ENCODE measurements around the gene CDK5RAP1. TPM values are rescaled to one million over a fixed set of nuclear protein-coding genes. Genes with fewer than 3 reads are reported as not detected.

The CDK5RAP1 gene, protein sequence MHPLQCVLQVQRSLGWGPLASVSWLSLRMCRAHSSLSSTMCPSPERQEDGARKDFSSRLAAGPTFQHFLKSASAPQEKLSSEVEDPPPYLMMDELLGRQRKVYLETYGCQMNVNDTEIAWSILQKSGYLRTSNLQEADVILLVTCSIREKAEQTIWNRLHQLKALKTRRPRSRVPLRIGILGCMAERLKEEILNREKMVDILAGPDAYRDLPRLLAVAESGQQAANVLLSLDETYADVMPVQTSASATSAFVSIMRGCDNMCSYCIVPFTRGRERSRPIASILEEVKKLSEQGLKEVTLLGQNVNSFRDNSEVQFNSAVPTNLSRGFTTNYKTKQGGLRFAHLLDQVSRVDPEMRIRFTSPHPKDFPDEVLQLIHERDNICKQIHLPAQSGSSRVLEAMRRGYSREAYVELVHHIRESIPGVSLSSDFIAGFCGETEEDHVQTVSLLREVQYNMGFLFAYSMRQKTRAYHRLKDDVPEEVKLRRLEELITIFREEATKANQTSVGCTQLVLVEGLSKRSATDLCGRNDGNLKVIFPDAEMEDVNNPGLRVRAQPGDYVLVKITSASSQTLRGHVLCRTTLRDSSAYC
- total RNA-seq, result 10 to 100 TPM; 11.3 to 19.5 (median 16.9) TPM

DNA sequence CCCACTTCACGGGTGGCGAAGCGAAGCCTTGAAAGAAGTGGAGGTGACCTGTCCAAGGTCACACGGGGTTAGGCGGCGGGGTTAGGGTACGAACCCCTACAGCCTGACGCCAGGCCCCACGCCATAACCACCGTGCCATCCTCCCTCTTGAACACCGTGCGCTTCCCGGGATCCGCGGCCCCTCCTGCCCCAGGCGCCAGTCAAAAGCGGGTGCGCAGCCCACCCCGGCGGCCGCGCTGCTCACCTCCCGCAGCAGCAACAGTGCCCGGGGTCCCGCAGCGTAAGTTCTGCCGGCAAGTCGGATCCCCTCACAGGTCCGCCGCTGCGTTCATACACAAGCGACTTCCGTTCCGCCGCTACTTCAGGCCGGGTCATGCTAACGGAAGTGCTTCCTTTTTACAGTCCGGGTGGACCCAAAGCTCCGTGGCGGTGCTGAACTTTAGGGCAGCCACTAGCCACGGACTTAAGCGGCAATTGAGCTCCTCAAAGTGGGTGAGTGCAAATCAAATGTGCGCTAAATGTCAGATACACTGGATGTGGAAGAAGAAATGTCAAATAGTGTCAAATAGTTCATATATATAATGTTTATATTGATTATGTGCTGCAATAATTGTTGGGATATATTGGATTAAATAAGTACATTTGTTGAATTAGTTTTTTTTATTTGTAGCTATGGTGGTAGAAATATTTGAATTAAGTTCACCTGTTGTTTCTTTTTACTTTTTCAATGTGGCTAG, at the start of gene CDK5RAP1:
CDK5RAP1 (minus strand) TSS at position 336 of the 737 bp plus-strand sequence. CDS start 4,455 bp downstream, outside the sequence.
- peaks cover 13 to 51% (median 41%) of the 10 kb centered on the region in 4 donors for H3K4me1 ChIP-seq
- TF ChIP-seq POLR2A (IDR thresholded peaks at IDR 0.05; ENCODE audit: low read depth), result no peak
- TF ChIP-seq POLR2AphosphoS5 (IDR thresholded peaks at IDR 0.05), result peak; percentile 75 to 95
- TF ChIP-seq, protein P1, sequence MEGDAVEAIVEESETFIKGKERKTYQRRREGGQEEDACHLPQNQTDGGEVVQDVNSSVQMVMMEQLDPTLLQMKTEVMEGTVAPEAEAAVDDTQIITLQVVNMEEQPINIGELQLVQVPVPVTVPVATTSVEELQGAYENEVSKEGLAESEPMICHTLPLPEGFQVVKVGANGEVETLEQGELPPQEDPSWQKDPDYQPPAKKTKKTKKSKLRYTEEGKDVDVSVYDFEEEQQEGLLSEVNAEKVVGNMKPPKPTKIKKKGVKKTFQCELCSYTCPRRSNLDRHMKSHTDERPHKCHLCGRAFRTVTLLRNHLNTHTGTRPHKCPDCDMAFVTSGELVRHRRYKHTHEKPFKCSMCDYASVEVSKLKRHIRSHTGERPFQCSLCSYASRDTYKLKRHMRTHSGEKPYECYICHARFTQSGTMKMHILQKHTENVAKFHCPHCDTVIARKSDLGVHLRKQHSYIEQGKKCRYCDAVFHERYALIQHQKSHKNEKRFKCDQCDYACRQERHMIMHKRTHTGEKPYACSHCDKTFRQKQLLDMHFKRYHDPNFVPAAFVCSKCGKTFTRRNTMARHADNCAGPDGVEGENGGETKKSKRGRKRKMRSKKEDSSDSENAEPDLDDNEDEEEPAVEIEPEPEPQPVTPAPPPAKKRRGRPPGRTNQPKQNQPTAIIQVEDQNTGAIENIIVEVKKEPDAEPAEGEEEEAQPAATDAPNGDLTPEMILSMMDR (IDR thresholded peaks at IDR 0.05), result peak in 1 of 3 experiments; percentile 45
- TF ChIP-seq EP300 (IDR thresholded peaks at IDR 0.05), result no peak
- H3K36me3 ChIP-seq, result peaks cover 4 to 20% (median 16%) of the 10 kb centered on the region in 4 donors
- peak within 1 kb of the TSS; percentile 77 to 100 (median 96) for H3K4me3 ChIP-seq
- intact Hi-C loops (cut with DNase I), result no loop called here
- no peaks in the 10 kb centered on the region for H3K27me3 ChIP-seq
- no peaks in the 10 kb centered on the region for H3K9me3 ChIP-seq
- WGBS, result 0% methylated on average over 21 of the region's 43 CpGs
- peak within 1 kb of the TSS; percentile 73 to 82 (median 76) for H3K27ac ChIP-seq (replicated peaks in 1 of 4)
- DNase-seq (ENCODE audit: extremely low spot score), result peak; percentile 95

DNA sequence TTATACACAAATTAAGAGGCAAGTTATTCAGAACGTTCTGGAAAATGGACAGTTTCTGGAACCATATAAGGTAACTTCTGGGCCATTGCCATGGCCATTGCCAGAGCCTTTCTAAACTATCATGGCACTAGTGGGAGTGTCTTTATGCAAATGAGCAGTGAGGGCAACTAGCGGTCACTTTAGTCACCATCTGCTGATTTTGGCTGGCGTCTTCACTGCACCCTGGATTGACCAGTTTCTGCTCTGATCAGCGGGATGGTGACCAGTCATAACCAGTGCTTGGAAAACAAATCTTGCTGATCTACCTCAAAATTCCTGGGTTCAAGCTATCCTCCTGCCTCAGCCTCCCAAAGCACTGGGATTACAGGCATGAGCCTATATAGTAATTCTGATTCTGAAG, 49.5 kb upstream of the CDK5RAP1 start:
- H3K27ac ChIP-seq (replicated peaks in 1 of 4), result no peak overlapping the region
- H3K4me3 ChIP-seq, result no peak overlapping the region
- H3K36me3 ChIP-seq, result no peaks in the 10 kb centered on the region
- no peaks in the 10 kb centered on the region for H3K27me3 ChIP-seq
- 76% methylated on average over 4 of the region's 4 CpGs for WGBS
- TF ChIP-seq EP300 (IDR thresholded peaks at IDR 0.05) (no peak), POLR2AphosphoS5 (IDR thresholded peaks at IDR 0.05) (no peak), POLR2A (IDR thresholded peaks at IDR 0.05; ENCODE audit: low read depth) (no peak)
- TF ChIP-seq, protein P1 (IDR thresholded peaks at IDR 0.05), result no peak
- DNase-seq (ENCODE audit: extremely low spot score), result no peak
- no peaks in the 10 kb centered on the region for H3K4me1 ChIP-seq
- no peaks in the 10 kb centered on the region for H3K9me3 ChIP-seq
- intact Hi-C loops (cut with DNase I), result no loop called here

DNA sequence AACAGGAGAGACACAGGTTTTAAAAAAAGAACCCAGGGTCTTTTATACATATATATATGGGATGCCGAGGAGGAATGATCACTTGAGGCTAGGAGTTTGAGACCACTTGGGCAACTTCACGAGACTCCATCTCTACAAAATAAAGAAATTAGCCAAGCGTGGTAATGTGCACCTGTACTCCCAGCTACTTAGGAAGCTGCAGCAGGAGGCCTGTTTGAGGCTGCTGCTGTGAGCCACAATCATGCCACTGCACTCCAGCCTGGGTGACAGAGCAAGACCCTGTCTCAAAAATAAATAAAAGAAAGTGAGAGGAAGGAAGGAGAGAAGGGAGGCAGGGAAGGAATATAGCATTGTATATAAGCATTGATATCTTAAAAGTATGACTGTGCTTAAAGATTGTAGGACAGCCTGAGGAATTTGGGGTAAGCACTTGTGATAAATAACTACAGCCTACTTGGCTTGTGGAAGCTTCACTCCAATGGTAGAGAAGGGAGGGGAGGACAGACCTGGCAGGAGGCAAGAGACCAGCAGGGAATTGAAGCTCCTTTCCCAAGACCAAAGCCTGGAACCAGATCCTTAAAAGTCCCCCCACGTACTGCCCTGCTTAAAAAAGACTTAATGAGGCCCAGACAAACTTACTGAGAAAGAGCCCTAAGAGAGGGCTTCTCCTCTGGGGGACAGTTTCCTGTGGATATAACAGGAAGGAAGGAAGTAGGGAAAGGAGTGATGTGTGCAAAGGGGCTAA, 44.7 kb upstream of the CDK5RAP1 start:
- intact Hi-C loops (cut with DNase I), result no loop called here
- no peak overlapping the region for H3K4me3 ChIP-seq
- no peaks in the 10 kb centered on the region for H3K27me3 ChIP-seq
- H3K36me3 ChIP-seq, result no peaks in the 10 kb centered on the region
- no peaks in the 10 kb centered on the region for H3K9me3 ChIP-seq
- H3K4me1 ChIP-seq, result peaks cover 6 to 30% (median 26%) of the 10 kb centered on the region in 4 donors
- WGBS, result 84% methylated on average over 4 of the region's 4 CpGs
- DNase-seq (ENCODE audit: extremely low spot score), result no peak
- TF ChIP-seq, protein P1 (IDR thresholded peaks at IDR 0.05), result no peak
- TF ChIP-seq POLR2AphosphoS5 (IDR thresholded peaks at IDR 0.05), result no peak
- no peak for TF ChIP-seq EP300 (IDR thresholded peaks at IDR 0.05)
- TF ChIP-seq POLR2A (IDR thresholded peaks at IDR 0.05; ENCODE audit: low read depth), result no peak
- H3K27ac ChIP-seq (replicated peaks in 1 of 4), result no peak overlapping the region

DNA sequence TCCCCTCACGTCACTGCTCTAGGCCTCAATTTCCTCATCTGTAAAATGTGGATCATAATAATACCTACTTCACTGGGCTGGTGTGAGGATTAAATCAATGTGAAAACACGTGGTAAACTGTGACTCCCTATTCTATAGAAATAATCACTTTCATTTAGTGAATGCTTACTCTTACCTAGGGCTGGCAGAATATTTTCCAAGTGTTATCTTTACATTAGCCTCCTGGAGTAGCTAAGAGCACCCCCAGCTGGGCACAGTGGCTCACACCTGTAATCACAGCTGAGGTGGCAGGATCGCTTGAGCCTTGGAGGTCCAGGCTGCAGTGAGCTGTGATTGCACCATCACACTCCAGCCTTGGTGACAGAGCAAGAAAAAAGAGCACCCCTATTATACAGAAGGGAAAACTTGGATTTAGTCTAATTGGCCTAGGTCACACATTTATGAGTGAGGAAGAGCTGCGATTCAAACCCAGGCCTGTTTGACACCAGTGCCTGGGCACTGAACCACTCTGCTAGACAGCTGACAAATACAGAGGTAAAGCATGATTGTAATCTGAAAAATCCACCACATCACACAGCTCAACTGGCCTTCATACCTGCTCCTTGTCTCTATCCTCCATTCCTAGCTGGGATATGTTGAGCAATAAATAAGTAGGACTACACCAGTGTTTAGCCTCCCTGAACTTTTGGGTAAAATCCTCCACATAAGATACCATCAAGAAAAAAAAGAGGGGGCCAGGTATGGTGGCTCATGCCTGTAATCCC, 43.7 kb upstream of the CDK5RAP1 start:
- WGBS, result 60% methylated on average over 4 of the region's 4 CpGs
- no peak for DNase-seq (ENCODE audit: extremely low spot score)
- Histone ChIP-seq H3K36me3 (no peaks in the 10 kb centered on the region), H3K27me3 (no peaks in the 10 kb centered on the region), H3K27ac (replicated peaks in 1 of 4) (peak overlapping the region; percentile 86 to 90 (median 88)), H3K4me3 (peak overlapping the region; percentile 75 to 93 (median 82)), H3K4me1 (peaks cover 6 to 38% (median 31%) of the 10 kb centered on the region in 4 donors), H3K9me3 (no peaks in the 10 kb centered on the region)
- intact Hi-C loops (cut with DNase I), result no loop called here
- TF ChIP-seq POLR2AphosphoS5 (IDR thresholded peaks at IDR 0.05), result no peak
- no peak for TF ChIP-seq POLR2A (IDR thresholded peaks at IDR 0.05; ENCODE audit: low read depth)
- TF ChIP-seq, protein P1 (IDR thresholded peaks at IDR 0.05), result no peak
- TF ChIP-seq EP300 (IDR thresholded peaks at IDR 0.05), result no peak

Measured in esophagus muscularis mucosa (tissue), 4 donors.